GM19035 (cell line): ENCODE results near the gene NR1D2.

Experiments
- ATAC-seq: cut with Tn5 transposase; IDR thresholded peaks from one replicate; pipeline ENCODE4 v1.9.1; 2021; ENCODE audit not compliant: unreplicated experiment

NR1D2 gene

DNA sequence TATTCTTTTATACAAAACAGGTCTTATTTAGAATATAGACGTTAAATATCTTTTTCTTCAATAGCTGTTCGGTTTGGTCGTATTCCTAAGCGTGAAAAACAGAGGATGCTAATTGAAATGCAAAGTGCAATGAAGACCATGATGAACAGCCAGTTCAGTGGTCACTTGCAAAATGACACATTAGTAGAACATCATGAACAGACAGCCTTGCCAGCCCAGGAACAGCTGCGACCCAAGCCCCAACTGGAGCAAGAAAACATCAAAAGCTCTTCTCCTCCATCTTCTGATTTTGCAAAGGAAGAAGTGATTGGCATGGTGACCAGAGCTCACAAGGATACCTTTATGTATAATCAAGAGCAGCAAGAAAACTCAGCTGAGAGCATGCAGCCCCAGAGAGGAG lies 16.8 kb downstream of the NR1D2 start:
- no peak for ATAC-seq

DNA sequence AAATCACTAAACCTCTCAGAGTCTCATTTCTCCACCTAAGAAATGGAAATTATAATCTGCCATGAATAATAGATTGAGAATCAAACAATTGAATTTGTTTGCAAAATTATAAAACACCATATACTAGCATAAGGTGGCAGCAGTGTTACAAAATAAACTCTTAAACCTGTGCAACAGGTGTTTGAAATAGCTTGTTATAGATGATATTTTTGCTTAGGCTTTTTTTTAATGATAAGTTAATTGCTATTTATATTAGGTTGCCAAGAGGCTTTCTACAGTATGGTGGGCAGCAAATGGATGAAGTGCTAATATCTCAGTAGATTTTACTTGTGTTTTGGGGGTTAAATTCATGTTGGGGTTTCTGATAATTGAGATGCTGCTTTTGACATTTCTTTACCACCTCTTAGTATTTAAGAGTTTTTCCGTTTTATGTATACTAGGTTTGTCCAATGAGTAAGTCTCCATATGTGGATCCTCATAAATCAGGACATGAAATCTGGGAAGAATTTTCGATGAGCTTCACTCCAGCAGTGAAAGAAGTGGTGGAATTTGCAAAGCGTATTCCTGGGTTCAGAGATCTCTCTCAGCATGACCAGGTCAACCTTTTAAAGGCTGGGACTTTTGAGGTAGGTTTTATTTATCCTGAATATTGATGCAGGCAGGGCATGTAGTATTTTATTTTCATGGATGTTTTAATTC lies 19.6 kb downstream of the NR1D2 start:
- no peak for ATAC-seq

DNA sequence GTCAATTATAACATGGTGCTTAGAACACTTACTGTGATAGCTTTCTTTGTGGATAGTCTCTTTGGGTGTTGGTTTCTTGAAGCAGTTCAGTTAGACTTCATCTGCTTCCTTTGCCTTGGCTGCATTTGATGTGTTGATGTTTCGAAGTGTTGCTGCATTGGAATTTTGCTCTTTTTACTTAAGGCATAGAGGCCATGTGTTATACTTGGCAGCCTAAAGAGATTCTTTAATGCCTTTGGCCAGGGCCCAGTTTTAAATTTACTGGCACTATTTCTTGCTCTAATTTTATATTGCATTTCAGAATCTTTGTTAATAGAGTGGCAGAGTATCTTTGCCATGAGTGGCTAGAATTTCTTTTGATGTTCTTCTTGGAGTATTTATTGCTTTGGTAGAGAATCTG lies 21.2 kb downstream of the NR1D2 start:
- ATAC-seq, result no peak

DNA sequence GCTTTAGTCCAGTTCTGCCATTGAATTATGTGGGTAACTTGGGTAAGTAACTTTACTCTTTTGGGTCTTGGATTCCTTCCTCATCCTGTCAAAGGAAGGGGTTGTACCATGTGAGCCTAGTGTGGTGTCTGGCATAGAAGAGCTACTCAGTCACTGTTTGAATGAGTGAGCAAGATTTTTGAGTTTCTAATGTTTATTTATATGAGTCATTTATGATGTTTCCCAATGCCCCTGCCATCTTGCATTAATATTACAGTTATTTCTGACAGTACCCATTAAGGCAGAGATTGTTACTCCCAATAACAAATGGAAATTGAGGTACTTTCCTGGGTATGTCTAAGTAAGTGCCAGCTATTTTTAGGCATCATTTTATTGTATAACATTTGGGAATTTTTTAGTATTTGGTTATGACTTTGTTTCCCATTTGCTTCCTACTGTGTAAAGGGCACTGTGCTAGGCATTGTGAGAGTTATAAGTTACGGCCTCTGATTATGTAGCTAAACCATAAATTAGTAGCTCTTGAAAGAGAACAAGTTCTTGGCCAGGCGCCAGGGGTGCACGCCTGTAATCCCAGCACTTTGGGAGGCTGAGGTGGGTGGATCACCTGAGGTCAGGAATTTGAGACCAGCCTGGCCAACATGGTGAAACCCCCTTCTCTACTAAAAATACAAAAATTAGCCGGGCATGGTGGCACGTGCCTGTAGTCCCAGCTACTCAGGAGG lies 23.5 kb downstream of the NR1D2 start:
- ATAC-seq, result no peak

DNA sequence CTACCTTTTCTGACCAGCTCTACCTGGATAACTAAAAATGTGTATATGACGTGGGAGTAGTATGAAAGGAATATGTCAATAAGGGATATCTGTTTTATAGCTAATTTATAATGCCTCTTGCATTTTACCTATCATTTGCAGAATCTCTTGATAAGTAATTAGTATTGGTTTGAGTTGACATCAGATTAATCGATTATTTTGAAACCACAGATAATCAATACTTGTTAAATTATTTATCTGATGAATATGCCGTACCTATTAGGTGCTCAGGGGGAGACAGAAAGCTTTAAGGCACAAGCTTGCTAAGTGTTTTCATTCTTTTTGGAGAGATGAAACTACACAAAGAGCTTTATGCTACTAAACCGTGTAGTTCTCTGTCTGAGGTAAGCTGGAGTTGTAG lies 24.3 kb downstream of the NR1D2 start:
- no peak for ATAC-seq

DNA sequence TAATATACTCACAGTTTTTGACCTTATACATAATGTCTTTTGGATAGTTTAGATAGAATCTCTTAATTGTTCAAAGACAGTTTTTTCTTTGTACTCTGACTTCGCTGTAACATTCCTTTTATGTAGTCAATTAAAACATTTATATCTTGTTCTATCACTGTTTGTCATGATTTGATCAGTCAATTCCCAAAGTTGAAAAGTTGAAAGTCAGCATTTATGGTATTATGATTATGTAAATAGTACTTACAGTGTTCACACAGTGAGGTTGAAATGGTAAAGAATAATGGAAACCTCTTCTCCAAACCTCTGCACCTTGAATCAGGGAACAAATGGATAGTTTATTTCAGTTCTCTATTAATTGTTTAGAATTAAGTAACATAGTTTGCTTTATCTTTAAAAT lies 26.6 kb downstream of the NR1D2 start:
- no peak for ATAC-seq

DNA sequence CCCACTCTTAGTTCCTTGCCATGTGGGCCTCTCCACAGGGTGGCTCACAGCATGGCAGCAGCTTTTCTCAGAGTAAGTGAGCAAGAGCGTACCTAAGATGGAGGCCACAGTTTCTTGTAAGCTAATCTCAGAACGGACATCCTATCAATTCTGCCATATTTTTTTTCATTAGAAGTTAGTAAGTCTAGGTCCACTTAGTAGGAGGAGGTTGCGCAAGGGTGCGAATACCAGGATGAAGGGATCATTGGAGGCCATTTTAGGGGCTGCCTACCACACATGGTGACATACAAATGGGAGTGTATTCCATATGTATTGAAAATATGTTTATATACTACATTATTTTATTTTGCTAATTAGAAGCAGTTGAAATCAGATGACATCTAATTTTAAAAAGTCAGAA lies 31.5 kb downstream of the NR1D2 start:
- ATAC-seq, result no peak

DNA sequence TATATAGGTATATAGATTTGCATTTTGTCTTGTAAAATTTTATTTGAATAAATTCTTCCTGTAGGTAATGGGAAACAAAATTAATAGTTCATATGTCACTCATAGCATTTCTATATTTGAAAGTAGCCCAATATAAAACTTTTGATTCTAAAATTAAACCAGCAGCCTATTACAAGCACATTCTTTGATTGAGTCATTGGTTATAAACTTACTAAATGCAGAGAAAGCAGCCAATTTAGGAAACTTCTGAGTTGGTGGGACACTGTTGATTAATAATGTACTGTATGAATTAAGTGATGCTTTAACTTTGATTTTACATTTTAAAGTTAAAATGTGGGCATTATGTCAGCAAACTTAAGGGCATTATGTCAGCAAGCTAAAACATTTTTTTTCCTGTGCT lies 34.5 kb downstream of the NR1D2 start:
- ATAC-seq, result no peak

DNA sequence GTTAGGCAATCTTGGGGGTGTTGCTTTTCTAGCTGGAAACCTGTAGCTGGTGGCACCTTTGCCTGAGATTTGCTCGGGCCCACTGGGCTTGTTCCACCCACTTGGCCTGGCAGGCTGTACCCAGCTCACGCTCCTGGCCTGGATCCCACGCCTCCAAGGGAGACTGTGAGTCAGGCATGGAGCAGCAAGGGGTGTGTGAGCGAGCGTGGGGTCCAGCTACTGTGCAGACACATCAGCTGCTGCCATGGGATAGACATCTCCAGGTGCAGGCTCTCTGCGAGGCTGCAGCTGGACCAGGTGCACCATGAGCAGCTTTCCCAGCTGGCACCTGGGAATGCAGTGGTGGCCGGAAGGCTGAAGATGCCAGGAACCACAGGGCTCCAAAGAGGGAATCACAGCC lies 36.0 kb downstream of the NR1D2 start:
- no peak for ATAC-seq

DNA sequence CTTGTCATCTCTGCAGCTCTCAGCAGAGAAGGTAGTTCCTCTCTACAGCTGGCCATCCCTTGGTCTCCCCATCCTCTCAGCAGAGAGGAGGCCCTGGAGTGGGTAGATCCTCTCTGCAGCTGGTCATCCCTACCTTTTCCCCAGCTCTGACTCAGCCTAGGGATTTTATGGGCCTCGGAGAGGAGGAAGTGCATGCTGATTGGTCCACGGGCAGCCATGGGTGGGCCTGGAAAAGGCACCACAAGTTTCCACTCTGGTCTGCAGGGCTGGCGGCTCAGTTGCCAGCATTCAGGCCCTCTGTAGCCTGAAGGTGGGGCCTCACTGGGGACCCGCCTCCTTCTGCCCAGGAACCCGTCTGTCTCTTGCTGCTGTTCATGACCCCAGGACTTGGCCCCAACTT lies 36.9 kb downstream of the NR1D2 start:
- ATAC-seq, result no peak

DNA sequence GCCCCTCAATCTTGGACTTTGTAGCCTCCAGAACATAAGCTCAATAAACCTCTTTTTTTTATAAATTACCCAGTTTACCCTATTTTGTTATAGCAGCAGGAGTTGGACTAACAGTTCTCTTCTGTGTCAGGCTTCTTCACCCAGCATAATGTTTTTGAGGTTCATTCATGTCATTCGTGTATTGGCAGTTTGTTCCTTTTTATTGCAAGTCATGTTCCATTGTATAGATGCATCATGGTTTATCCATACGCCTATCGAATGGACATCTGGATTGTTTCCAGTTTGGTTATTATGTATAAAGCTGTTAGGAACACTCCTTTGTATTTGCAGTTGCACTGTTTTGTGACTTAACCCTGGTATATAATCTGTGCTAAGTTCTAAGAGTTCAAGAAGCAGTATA lies 39.8 kb downstream of the NR1D2 start:
- ATAC-seq, result no peak

DNA sequence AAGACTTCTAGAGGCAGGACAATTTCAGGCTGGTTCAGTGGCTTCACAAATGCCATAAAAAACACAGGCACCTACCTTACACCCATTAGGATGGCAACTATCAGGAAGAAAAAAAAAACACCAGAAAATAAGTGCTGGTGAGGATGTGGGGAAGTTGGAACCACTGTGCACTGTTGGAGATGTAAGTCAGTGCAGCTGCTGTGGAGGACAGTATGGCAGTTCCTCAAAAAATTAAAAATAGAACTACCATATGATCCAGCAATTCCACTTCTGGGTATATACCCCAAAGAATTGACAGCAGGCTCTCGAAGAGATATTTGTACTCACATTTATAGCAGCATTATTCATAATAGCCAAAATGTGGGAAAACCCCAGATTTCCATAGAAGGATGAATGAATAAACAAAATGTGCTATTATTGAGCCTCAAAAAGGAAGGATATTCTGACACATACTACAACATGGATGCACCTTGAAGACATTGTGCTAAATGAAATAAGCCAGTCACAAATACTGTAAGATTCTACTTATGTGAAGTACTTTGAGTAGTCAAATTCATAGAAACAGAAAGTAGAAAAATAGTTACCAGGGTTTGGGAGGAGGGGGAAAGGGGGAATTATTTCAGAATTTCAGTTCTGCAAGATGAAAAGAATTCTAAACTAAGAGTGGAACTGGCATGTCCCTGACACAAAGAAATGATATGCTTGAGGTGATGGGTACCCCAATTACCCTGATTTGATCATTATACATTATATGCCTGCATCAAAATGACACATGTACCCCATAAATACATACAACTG lies 40.9 kb downstream of the NR1D2 start:
- no peak for ATAC-seq

DNA sequence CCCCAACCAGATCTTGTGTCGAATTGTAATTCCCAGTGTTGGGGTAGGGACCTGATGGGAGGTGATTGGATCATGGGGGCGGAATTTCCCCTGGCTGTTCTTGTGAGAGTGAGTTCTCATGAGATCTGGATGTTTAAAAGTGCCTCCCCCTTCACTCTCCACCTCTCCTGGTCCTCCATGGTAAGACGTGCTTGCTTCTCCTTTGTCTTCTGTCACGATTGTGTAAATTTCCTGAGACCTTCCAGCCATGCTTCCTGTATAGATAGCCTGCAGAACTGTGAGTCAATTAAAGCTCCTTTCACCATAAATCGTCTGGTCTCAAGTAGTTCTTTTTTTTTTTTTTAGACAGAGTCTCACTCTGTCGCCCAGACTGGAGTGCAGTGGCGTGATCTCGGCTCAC lies 42.3 kb downstream of the NR1D2 start:
- no peak for ATAC-seq

DNA sequence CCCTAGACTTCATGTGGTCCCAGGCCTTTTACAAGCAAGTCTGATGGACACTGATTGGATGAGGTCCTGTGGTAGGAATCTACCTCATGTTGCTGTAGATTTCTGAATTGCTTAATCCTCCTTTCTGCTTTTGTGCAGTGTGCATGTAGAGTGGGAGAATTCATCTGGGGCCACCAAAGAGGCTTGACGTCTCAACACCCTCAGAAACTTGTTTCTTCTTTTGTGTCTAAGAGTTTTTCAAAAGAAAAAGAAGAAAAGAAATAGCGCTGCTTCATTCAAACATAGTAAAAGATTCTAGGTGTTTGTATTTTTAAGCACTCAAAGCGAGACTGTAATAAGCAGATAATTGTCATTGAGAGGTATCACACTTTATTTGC lies 46.2 kb downstream of the NR1D2 start:
- ATAC-seq, result no peak

DNA sequence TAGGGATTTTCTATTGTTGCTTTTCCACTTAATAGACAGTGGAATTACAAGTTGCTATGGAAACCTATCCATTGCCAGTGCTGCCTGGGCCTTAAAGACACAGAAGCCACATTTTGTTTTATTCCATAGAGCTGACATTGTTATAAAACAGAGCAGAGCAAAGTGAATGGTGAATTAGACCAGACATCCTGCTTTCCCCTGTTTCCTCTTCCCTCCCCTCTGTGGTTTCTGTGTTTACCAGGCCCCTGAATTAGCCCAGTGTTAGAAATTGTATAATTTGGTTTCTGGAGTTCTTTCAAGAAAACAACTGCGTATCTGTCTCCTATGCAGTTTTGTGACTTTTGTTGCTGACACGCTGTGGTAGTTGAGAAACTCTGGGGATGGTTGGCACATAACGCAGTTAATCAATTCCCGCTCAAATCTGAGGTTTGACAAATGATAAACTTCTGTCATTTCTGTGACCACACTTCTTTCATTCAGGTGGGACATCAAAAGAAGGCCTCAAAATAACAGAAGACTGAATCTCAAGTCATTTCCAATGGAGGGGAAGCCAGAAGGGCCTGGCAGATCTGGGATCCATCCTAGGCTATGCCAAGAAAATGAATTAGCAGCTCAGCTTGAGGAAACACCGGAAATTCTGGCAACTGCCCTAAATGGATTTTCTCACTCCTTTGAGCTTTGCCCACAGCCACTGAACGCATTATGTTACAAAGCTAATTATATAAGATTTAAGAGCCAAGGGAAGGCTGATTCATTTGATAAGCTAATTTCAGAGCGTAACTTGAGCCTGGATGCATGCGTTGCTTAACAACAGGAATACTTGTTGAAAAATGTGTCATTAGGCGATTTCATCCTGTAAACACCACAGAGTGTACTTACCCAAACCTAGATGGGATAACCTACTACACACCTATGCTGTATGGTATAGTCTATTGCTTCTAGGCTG lies 46.9 kb downstream of the NR1D2 start:
- no peak for ATAC-seq

DNA sequence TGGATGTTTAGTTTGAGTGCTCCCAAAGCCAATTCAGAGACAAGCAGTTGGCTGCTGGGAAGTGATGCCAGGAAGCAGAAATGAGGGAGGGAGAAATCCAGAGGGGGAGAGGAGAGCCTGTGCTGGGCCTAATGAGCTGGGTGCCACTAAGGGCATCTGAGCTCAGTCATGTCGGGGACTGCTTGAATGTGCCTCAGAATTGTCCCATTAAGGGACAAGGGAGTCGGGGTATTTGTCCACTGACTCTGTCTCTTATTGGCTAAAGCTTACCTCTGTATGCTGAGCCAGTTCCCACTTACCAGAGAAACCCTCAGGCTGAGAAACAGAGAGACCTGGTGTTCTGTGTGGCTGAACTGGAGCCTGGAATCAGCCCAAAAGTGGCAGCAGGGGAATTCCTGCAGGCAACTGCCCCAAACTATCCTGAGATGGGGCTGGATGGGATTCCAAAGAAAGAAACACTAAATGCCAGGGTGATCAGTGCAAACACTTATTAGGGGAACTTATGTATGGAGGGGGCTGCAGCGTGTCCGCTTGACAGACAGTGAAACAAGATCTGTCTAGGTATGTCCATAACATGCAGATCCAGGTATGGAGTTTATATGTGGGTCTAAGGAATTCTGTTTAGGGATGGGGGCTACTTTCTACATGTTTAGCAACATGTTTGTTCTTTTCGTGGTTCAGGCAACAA lies 48.6 kb downstream of the NR1D2 start:
- no peak for ATAC-seq

DNA sequence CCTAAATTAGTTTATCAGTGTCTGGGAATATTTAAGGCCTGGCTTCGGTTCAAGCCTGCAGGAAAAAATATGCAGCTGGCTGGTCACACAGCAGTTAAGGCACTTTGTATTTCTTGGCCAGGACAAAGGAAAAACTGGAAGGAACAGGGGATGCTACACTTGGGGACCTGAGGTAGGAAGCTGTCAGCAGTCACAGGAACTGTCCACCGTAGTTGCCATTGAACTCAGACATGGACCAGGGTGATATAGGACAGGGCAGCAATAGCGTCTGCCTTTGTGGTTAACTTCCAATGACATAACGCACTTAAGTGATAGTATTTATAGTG lies 49.1 kb downstream of the NR1D2 start:
- ATAC-seq, result no peak

DNA sequence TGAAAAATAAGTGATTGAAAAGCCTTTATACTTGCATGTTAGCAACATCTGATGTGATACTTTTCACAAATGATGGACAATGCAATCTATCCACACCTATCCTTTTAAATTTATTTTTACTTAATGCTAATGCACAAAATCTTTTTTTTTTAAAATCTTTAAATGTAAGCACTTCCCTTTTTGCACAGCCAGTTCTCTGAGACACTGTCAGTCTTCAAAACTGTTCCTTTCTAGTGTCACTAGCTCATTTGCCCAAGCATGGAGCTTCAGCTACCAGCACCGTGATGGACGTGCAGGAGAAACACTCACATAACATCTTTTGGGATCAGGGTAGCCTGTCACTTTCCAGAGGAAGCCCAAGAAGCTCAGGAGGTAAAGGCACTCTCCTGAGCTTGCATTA lies 50.1 kb downstream of the NR1D2 start:
- ATAC-seq, result no peak

DNA sequence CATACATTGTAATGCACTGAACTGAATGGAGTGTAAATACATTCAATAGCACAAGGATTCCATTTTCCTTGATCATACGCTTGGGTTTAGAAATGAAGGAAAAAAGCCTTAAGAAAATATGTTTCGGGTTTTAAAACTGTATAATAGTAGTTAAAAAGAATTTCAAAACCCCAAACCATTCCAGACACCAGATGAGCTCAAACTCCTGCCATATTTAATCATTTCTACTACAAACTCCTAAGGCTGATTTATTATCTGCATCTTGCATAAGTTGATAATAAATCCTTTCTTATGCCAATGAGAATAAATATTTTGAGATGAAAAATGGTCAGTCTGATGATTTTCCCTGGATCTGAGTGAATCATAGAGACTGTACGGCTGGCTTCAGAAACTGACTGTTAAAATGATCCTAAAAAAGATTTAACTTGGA lies 51.0 kb downstream of the NR1D2 start:
- no peak for ATAC-seq

DNA sequence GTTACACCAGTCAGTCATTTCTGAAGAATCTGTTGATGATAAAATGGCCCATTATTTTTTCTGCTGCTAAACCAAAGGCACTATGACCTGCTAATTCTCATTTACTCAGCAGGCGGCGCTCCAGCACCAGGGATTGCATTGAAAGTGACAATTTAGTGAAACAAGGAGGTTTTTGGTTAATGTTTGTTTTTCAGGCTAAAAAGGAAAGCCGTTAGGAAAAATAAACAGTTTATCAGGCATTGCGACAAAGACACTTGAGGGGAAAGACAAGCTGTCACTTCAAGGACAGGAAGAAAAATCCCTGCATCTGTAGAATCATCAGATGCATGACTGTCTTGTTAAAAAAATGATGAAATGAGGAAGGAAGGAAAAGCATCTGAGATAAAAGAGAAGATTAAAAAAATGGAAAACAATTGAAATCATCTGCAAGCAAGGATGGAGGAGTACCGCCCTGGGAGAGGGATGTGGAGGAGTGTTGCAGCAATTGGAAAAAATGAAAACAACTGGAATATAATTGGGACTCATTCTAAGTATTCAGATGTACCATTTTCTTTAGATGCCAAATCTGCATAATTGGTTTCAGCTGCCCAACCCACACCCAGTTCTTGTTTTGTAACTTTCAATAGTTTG lies 54.0 kb downstream of the NR1D2 start:
- no peak for ATAC-seq
